Panc1 (cell line): ENCODE data around the gene MEGF6. TPM values are rescaled to one million over a fixed set of nuclear protein-coding genes. Genes with fewer than 3 reads are reported as not detected.

Experiments used
- ATAC-seq: fragments of 200-7000 bp; cut with Tn5 transposase; 2 replicates; pipeline ENCODE4 v1.9.1; 2020; ENCODE audit warnings: mild to moderate bottlenecking, moderate library complexity
- BruUV-seq: library from RNA; stranded (reverse); fragments of 400-500 nt; replicated peaks from 2 replicates; lab custom pipeline; 2021; lab: Mats Ljungman, UMichigan
- CTCF ChIA-PET: fragments of 300-600 bp; sonication (Branson Sonifier 250); formaldehyde crosslinking; loops from one replicate; lab custom pipeline; 2022; ENCODE audit warnings: antibody characterized with exemption; lab: Charles Lee
- POLR2A ChIA-PET: fragments of 300-600 bp; sonication (Branson Sonifier 250); formaldehyde crosslinking; loops from one replicate; lab custom pipeline; 2022; ENCODE audit warnings: antibody characterized with exemption; lab: Charles Lee
- DNase-seq: peaks from one replicate; pipeline ENCODE4 v3.0.0-alpha.2; 2010; ENCODE audit warnings: low read depth, low spot score
- H3K27ac ChIP-seq: 2 replicates; pipeline ENCODE4 v1.5.1; 2011; ENCODE audit warnings: mild to moderate bottlenecking, low read length, inconsistent platforms
- H3K27me3 ChIP-seq: fragments of 200-500 bp; sonication (Bioruptor generic); 2 replicates; pipeline ENCODE4 v1.6.0; 2014; ENCODE audit warnings: low read length, inconsistent platforms; ENCODE audit not compliant: control insufficient read depth, insufficient read depth
- H3K36me3 ChIP-seq: fragments of 200-500 bp; sonication (Bioruptor generic); 2 replicates; pipeline ENCODE4 v1.5.1; 2014; ENCODE audit warnings: inconsistent platforms, mild to moderate bottlenecking, low read length, moderate library complexity; ENCODE audit not compliant: control insufficient read depth, insufficient read depth
- H3K4me1 ChIP-seq: 2 replicates; pipeline ENCODE4 v1.5.1; 2011; ENCODE audit warnings: inconsistent platforms, mild to moderate bottlenecking, low read length, moderate library complexity; ENCODE audit not compliant: control insufficient read depth, insufficient read depth
- H3K4me3 ChIP-seq, 2 experiments: 2 replicates each; pipeline ENCODE4 v1.5.1; 2011 to 2012; ENCODE audit warnings: low read depth in 2 of 2, low read length in 2 of 2, mild to moderate bottlenecking in 2 of 2, inconsistent platforms in 1 of 2, moderate library complexity in 1 of 2
- H3K9me3 ChIP-seq: fragments of 200-500 bp; sonication (Bioruptor generic); 2 replicates; pipeline ENCODE4 v1.5.1; 2014; ENCODE audit warnings: low read depth, mild to moderate bottlenecking, inconsistent platforms, low read length, moderate library complexity; ENCODE audit not compliant: control insufficient read depth, insufficient read depth
- POLR2AphosphoS5 ChIP-seq: IDR thresholded peaks from 2 replicates; pipeline ENCODE4 v1.6.1; 2012; ENCODE audit warnings: mild to moderate bottlenecking, low read depth, low read length, moderate library complexity
- REST ChIP-seq, 2 experiments: IDR thresholded peaks; 2 replicates each; pipeline ENCODE4 v1.6.1; 2011 to 2012; ENCODE audit warnings: low read depth in 2 of 2, control low read depth in 1 of 2, low read length in 1 of 2, mild to moderate bottlenecking in 1 of 2, moderate library complexity in 1 of 2; ENCODE audit not compliant: insufficient read depth in 1 of 2
- SIN3A ChIP-seq: IDR thresholded peaks from 2 replicates; pipeline ENCODE4 v1.6.1; 2012; ENCODE audit warnings: low read depth, mild to moderate bottlenecking, low read length, moderate library complexity, borderline replicate concordance; ENCODE audit not compliant: insufficient read depth
- TCF7L2 ChIP-seq: IDR thresholded peaks from 2 replicates; pipeline ENCODE4 v1.6.1; 2011; ENCODE audit warnings: mild to moderate bottlenecking, low read depth, low read length, inconsistent platforms
- in situ Hi-C: cut with HindIII; loops from 2 replicates; pipeline ENCODE4 v1.10.0; 2016; ENCODE audit warnings: low sequenced_read_pairs, low pct_unique_long_range_greater_than_20kb
- intact Hi-C: fragments of 100-400 bp; cut with micrococcal nuclease; formaldehyde crosslinking; loops from one replicate; pipeline ENCODE4 v1.10.0; 2022; ENCODE audit not compliant: unreplicated experiment
- total RNA-seq: library from RNA; stranded (reverse); gene quantifications from one replicate; pipeline ENCODE4 v1.2.1, GENCODE V29; 2021; ENCODE audit not compliant: unreplicated experiment
- TF ChIP-seq, protein P1 (sequence below): fragments of 450-650 bp; IDR thresholded peaks from 2 replicates; pipeline ENCODE4 v1.5.1; 2017; ENCODE audit warnings: mild to moderate bottlenecking

Gene MEGF6
- total RNA-seq, 1 experiment from 2014 or later: 32.6 TPM

GRCh38 chr1:3593745-3594144, 17.6 kb downstream of the MEGF6 start:
- BruUV-seq: no TSS peak
- ATAC-seq: no peak
- no peaks in the 10 kb centered on the region for H3K36me3 ChIP-seq
- ChIA-PET POLR2A (interaction anchor here (0.6 kb wide), 1 partner anchor 23 kb away, joined by 6 read pairs; no protein-coding TSS in a partner anchor), CTCF (interaction anchor here (0.7 kb wide), 1 partner anchor 26 kb away, joined by 3 read pairs; no protein-coding TSS in a partner anchor)
- TF ChIP-seq TCF7L2: no peak
- no peak for TF ChIP-seq REST (IDR thresholded peaks at IDR 0.05; ENCODE audit: insufficient read depth in 1 of 2, low read depth in 2 of 2, low read length in 1 of 2)
- no peak for TF ChIP-seq SIN3A
- TF ChIP-seq, protein P1, sequence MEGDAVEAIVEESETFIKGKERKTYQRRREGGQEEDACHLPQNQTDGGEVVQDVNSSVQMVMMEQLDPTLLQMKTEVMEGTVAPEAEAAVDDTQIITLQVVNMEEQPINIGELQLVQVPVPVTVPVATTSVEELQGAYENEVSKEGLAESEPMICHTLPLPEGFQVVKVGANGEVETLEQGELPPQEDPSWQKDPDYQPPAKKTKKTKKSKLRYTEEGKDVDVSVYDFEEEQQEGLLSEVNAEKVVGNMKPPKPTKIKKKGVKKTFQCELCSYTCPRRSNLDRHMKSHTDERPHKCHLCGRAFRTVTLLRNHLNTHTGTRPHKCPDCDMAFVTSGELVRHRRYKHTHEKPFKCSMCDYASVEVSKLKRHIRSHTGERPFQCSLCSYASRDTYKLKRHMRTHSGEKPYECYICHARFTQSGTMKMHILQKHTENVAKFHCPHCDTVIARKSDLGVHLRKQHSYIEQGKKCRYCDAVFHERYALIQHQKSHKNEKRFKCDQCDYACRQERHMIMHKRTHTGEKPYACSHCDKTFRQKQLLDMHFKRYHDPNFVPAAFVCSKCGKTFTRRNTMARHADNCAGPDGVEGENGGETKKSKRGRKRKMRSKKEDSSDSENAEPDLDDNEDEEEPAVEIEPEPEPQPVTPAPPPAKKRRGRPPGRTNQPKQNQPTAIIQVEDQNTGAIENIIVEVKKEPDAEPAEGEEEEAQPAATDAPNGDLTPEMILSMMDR: no peak
- no peak for TF ChIP-seq POLR2AphosphoS5
- H3K27ac ChIP-seq: no peak overlapping the region
- no peaks in the 10 kb centered on the region for H3K9me3 ChIP-seq
- intact Hi-C loops: no loop called here
- H3K4me3 ChIP-seq: no peak overlapping the region
- DNase-seq: no peak
- H3K4me1 ChIP-seq: peaks cover under 1% of the 10 kb centered on the region
- no peaks in the 10 kb centered on the region for H3K27me3 ChIP-seq
- in situ Hi-C loops: no loop called here

GRCh38 chr1:3593334-3593733, 18.0 kb downstream of the MEGF6 start:
- H3K27ac ChIP-seq: no peak overlapping the region
- no peak for TF ChIP-seq POLR2AphosphoS5
- no peak for TF ChIP-seq TCF7L2
- no peak for TF ChIP-seq SIN3A
- TF ChIP-seq, protein P1: no peak
- TF ChIP-seq REST (IDR thresholded peaks at IDR 0.05; ENCODE audit: insufficient read depth in 1 of 2, low read depth in 2 of 2, low read length in 1 of 2): no peak
- ChIA-PET POLR2A (no interaction called here), CTCF (no interaction called here)
- H3K9me3 ChIP-seq: no peaks in the 10 kb centered on the region
- H3K36me3 ChIP-seq: no peaks in the 10 kb centered on the region
- DNase-seq: no peak
- no TSS peak for BruUV-seq
- in situ Hi-C loops: no loop called here
- ATAC-seq: no peak
- intact Hi-C loops: no loop called here
- no peaks in the 10 kb centered on the region; the same call in 1 of the 2 replicates for H3K4me1 ChIP-seq
- H3K4me3 ChIP-seq: no peak overlapping the region
- H3K27me3 ChIP-seq: no peaks in the 10 kb centered on the region
